HG03457 (cell line): ENCODE measurements around the gene IFNAR1.
"Not testable (repeated sequence)": the region's sequence is repeated elsewhere in the genome, so short reads cannot be mapped to it uniquely, and the experiment has no call there.

Experiments
- ATAC-seq: cut with Tn5 transposase; IDR thresholded peaks from one replicate; pipeline ENCODE4 v1.9.1; 2021; ENCODE audit warnings: moderate number of reproducible peaks; ENCODE audit not compliant: unreplicated experiment

Gene IFNAR1

DNA sequence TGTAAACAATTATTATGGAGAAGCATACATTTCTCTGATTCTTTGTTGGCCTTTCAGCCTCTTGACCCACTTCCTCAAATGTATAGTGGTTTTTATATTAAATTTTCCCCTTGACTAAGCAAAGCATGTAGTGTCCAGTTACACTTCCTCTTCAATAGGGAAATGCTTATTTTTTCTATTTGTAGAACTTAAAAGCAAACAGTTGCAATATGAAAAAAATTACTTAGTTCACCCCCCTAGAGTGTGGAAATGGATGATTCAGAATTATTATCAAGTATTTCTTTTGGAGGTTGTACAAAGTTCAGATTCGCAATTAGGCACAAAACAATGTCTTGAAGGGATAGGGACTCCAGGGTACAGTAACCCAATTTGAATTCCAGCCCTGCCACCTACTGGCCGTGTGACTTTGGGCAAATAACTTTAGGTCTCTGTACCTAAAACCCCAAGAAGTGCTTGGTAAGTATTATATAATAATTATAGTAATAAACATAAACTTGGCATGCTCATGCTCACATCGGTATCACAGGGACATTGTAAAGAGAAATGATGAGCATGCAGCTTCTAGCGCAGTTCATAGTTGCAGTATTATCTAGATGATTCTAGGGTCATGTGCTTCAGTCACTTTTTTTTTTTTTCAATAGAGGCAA, 49.8 kb downstream of the IFNAR1 start:
- ATAC-seq: no peak

DNA sequence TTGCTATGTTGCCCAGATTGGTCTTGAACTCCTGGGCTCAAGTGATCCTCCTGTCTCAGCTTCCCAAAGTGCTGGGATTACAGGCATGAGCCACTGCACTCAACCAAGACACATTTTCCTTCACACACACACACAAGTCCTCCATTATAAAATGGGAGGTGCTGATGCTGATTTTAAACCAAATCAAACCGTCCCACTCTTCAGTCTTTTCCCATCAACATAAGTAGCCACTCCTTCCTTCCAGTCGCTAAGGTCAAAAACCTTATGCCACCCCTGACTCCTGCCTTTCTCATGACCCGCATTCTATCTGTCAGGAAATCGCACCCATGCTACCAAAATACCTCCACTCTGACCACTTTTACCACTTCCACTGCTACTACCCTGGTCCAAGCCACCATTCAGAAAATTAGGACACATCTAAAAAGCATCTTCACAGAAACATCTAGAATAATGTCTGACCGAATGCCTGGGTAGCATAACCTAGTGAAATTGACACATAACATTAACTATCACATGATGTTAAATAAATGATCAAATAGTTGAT, 50.4 kb downstream of the IFNAR1 start:
- no peak for ATAC-seq

DNA sequence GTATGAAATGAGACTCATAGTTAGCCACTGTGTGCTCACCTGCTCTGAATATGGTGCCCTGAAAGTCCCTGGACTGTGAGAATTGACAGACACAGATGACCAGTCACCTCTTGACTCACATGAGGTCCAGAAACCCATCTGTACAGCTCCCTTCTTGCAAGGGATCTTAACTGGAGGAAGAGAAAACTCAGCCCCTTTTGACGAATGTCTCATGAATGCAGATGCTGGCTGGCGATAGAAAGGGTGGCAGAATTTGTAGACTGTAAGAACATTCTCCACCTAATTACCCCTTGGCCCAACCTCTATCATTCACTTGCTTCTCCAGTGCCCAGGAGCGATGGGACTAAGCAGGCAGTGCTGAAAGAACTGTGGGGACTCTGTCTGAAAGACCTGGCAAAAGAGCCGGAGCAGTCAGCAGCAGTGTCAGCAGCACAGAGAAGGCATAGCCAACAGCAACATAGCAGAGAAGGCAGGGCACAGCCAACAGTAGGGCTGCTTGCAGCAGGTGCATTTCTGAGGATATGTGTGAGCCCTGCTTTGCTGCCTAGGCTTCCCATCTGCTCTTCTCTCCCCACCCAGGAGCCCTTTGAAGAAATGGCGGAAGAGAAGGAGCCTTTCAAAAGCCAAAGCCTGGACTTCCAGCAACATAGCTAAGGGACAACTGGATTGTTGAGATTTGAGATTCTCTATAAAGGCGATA, 52.6 kb downstream of the IFNAR1 start:
- no peak for ATAC-seq

DNA sequence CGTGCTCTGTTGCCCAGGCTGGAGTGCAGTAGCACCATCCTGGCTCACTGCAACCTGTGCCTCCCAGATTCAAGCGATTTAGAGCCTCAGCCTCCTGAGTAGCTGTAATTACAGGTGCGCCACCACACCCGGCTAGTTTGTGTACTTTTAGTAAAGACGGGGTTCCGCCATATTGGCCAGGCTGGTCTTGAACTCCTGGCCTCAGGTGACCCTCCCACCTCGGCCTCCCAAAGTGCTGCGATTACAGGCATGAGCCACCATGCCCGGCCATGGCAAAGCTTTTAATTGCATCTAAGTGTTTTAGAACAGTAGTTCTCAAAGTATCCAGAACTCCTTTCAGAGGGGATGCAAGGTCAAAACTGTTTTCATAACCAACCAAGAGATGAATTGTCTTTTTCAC, 53.3 kb downstream of the IFNAR1 start:
- no peak for ATAC-seq

DNA sequence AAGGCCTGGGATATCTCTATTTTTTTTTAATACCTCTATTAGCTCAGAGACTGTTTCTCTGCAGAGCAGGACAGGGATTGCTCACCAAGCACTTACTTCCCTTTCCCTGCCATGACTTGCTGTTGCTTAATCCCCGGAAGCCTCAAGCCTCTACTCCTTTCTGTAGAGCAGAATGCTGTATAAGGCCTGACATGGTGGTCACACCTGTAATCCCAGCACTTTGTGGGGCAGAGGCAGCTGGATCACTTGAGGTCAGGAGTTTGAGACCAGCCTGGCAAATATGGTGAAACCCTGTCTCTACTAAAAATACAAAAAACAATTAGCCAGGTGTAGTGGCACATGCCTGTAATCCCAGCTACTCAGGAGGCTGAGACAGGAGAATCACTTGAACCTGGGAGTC, 55.2 kb downstream of the IFNAR1 start:
- ATAC-seq: not testable (repeated sequence)

DNA sequence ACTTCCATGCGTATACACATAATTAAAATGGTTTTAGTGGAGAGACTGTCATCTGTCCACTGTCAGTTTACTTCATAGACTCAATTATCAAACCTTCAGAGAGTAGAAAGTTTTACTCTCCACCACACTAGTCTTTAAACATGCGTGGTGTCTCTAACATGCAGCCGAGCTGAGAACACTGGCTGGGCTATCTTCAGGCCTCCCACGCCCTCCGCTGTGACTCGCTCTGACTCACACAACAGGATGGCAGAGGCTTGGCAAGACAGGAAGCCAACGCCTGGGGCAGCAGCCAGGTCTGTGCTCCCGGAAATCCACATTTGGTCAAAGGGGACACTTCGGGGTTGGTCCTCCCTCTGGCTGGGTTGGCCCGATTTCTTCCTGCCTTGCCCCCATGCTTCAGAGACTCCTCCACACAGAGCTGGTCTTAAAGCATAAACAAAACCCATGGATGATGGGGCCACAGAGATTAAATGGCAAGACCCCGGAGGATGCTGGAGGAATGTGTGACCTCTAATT, 55.8 kb downstream of the IFNAR1 start:
- ATAC-seq: peak; percentile 37

DNA sequence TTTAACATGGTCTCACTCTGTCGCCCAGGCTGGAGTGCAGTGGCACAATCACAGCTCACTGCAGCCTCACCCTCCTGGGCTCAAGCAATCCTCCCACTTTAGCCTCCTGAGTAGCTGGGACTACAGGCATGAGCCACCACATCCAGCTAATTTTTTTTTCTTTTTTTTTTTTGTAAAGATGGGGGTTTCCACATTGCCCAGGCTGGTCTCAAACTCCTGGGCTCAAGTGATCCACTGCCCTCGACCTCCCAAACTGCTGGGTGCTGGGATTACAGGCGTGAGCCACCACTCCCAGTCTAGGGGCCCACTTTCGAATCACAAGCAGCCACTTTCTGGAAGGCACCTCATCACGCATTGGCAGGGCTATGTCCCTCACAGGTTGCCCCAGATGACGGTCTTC, 56.6 kb downstream of the IFNAR1 start:
- not testable (repeated sequence) for ATAC-seq

DNA sequence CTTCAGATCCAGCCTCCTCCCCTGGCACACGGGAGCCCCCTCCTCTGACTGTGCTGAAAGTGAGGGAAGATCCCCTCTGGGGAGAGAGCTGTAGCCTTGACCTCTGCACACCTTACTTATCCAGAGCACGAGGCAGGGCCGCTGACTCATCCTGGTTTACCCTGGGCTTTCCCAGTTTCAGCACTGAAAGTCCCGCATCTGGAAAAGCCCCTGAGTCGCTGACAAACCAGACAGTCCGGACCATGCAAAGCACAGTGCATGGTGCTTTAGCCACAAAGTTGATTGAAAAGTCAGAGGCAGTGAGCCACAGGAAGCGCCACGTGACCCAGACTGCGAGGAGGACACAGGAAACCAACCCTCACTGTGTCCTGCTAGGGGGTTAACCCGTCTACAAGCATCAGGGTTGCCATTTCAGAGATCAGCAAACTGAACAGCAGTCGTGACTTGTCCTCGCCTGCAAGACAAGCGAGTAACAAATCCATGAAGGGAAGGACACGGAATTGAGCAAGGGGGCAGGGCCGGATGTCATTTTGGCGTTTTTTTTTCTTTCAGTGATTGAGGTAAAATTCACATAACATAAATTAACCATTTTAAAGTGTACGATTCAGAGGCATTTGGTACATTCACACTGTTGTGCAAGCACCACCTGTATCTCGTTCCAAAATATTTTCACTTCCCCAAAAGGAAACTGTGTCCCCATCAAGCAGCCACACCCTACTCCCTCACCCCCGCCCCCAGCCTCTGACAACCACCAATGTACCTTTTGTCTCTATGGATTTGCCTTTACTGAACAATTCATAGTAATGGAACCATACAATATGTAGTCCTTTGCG, 58.5 kb downstream of the IFNAR1 start:
- peak; percentile 68 for ATAC-seq

DNA sequence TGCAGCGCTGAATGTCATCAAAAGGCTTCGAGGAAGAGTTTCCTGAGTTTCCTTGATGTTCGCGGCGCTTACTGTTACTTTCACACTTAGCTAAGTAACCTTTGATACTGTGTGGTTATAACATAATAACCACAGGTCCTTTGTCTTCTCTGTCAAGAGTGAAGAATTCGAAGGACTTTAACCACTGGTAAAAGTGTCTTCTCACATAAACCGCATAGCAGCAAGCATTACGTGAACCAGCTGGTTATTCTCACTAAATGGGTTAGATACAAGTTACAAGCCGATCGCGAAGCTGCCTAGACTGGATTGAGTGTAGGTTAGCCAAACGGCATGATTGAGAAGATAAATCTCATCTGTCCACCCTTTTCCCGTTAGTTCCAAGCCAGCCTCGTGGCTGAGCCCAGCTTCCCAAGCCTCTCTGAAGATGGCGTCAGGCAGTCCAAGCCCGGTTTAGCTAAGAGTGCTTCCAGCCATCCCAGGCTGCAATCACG, 60.1 kb downstream of the IFNAR1 start:
- ATAC-seq: no peak

DNA sequence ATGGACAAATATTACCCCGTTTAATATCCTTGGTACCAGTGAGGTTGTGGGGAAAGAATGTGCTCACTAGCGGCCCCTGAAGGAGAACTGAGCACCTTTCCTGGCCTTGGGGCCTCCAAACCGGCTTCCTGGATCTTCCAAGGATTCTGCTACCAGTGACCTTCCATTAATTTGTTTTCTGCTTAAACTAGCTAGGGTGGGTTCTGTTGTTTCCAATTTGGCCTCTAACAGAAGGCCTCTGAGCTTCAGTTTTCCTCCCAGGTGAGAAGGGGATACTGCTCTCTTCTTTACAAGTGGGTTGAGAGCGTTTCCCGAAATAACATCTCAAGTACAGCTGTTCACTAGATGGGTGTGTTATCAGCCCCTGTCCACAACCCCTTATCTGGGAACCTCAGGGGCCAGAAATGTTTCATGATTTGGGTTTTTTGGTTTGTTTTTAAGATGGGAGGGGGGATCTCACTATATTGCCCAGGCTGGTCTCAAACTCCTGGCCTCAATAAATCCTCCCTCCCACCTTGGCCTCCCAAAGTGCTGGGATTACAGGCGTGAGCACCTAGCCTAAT, 61.5 kb downstream of the IFNAR1 start:
- no peak for ATAC-seq

DNA sequence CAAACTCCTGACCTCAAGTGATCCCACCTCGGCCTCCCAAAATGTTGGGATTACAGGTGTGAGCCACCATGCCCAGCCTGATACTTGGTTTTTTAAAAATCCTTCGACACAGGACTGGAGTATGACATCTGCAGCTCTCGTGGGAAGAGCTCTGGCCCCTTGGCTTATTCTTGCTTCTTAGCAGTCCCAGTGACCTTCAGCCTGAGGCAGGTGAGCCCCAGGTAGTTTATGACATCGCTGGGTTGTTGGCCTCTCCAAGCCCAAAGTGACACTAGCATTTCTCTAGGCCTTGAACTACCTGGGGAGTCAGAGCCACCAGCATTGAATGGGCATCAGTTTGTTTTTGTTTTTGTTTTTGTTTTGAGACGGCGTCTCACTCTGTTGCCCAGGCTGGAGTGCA, 62.5 kb downstream of the IFNAR1 start:
- no peak for ATAC-seq

DNA sequence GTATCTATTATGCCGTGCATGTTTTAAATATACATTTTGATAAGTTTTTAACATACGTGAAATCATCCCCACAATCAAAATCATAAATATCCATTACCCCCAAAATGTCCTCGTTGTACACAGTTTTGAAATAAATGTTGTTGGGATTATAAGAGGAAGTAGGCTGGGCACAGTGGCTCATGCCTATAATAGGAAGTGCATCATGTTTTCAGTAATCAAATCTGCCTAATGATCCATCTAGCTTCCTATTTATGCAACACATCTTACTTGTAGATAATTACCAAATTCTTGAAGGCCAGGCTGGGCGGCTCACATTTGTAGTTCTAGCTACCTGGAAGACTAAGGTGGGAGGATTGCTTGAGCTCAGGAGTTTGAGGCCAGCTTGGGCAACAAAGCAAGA, 63.4 kb downstream of the IFNAR1 start:
- ATAC-seq: no peak

DNA sequence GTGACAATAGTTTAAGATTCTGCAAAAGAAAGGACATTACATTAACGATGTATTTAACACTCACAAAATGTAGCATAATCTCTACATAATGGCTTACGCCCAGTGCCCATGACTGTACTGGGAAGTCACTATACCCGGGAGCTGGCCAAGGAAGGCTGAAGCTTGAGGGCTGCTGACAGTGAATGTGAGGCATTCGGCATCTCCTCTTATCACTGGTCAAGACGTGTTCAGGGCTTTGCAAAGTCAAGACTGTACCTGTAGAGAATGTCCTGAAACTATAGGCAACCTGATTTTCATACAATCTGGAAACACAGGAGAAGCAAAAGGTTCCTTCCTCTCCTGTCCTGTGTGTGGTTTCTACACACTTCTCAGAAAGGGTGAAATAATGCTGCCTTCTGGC, 65.7 kb downstream of the IFNAR1 start:
- no peak for ATAC-seq

DNA sequence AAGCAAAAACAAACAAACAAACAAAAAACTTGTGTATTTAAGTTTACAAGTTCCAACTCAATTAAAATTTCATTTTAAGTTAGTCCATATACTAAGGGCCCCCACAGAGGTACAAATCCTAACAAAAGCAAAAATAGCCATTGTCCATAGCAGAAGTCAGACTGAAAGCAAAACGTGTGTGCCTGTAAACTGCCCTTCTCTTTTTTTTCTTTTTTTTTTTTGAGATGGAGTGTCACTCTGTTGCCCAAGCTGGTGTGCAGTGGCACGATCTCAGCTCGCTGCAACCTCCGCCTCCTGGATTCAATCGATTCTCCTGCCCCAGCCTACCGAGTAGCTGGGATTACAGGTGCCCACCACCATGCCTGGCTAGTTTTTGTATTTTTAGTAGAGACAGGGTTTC, 66.9 kb downstream of the IFNAR1 start:
- ATAC-seq: no peak

DNA sequence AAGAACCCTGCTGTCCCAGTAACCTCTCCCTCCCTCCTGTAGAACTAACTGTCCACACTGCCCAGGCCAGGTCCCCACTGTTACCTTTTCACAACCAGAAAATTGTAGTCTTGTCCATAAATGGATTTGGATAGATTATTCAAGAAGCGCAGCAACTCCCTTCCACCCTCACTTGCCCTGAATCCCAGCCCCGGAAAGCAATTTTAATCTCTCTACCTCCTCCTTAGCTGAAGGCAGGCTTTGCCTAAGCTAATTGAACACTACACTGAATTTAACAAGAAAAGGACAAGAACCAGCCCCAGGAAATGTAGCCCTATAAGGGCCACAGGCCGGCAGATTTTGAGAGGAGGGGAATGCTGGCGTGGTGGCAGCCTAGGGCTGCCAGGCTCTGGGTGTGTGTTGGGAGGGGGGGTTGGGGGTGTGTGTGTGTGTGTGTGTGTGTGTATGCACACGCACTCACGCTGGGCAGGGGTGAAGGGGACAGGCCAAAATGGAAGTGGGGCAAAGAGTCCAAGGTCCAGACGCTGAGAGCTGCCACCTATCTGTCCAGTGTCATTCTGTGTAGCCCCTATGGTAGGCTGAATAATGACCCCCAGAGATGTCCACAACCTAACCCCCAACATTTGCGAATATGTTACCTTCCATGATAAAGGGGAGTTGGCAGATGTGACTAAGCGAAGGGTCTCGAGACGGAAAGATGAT, 67.7 kb downstream of the IFNAR1 start:
- no peak for ATAC-seq

DNA sequence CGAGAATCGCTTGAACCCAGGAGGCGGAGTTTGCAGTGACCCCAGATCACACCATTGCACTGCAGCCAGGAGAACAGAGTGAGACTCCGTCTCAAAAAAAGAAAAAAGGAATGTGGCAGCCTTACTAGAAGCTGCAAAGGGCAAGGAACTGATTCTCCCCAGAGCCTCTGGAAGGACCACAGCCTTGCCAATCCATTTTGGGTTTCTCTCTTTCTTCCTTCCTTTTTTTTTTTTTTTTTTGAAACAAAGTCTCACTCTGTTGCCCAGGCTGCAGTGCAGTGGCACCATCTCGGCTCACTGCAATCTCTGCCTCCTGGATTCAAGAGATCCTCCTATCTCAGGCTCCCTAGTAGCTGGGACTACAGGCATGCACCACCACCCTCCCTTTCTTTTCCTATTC, 68.6 kb downstream of the IFNAR1 start:
- no peak for ATAC-seq

DNA sequence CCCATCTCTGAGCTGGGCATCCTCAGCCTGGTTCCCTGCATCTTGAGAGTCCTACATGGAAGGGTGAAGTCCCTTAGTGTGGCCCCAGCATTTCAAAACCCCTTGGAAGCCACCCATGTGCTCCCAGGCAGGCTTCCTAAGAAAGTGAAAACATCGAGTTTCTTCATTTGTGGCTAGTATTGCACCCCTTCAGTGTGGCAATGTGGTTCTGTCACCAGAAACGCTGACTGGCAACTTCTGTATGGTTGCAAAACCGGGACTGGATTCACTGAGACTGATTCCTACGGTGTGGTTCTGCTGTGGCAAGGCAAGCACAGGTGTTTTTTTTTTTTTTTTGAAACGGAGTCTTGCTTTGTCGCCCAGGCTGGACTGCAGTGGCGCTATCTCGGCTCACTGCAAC, 69.5 kb downstream of the IFNAR1 start:
- no peak for ATAC-seq

DNA sequence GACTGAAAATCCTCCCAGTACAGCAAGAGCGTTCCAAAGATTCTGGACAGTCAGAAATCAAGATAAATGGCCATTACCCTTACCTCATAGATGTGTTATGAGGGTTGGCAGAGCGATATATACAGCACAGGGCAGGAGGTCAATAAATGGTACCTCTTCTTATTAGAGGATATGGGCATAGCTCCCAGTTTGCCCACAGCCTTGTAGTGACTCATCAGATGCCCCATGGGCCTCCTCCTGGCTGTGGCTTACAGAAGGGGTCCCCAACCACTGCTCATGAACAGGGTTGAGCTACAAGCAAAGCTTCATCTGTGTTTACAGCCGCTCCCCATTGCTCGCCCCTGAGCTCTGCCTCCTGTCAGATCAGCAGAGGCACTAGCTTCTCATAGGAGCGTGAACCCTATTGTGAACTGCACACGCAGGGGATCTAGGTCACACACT, 71.1 kb downstream of the IFNAR1 start:
- no peak for ATAC-seq

DNA sequence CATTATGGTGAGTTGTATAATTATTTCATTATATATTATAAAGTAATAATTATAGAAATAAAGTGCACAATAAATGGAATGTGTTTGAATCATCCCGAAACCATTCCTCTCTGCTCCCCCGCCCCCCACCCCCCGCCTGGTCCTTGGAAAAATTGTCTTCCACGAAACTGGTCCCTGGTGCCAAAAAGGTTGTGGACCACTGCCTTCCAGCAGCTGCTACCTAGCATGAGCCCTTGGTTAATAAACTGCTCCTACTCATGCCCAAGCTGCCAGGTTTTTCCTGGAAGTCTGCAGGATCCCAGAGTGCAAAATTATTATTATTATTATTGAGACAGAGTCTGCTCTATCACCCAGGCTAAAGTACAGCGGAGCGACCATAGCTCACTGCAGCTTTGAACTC, 71.7 kb downstream of the IFNAR1 start:
- ATAC-seq: no peak

DNA sequence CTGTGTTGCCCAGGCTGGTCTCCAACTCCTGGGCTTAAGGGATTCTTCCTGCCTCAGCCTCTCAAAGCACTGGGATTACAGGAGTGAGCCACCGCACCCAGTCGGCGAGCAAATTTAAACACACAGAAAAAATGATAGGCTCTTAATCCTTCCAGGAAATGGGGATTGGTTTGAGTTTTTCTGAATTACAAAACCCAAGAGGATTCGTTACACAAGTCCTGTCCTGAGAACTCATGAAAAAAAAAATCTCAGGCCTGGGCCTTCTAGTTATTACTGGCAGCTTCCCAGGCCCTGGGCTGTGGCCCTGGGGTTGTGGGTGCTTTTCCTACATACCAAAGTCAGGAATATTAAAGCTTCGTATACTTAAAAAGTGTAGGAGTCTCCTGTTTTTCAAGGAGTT, 72.2 kb downstream of the IFNAR1 start:
- no peak for ATAC-seq
